ENCODE results near the gene CABP7.

The CABP7 gene

GRCh38 chr22:29674121-29674520 lies 45.7 kb upstream of the CABP7 start:
- ATAC-seq (ENCODE audit: insufficient read depth, low read depth), result no peak
- H3K9me3 ChIP-seq (ENCODE audit: insufficient read depth, low read length, severe bottlenecking), result no peaks in the 10 kb centered on the region
- TF ChIP-seq CTCF (IDR thresholded peaks at IDR 0.05; ENCODE audit: borderline replicate concordance, extremely low read depth, low read length, poor library complexity, severe bottlenecking) (no peak), EZH2 (IDR thresholded peaks at IDR 0.05; ENCODE audit: borderline replicate concordance, low read depth, low read length, severe bottlenecking) (no peak)

GRCh38 chr22:29679316-29679715 lies 40.5 kb upstream of the CABP7 start:
- no peak overlapping the region for H2AFZ ChIP-seq (ENCODE audit: low read depth, low read length)
- no peak overlapping the region for H3K4me3 ChIP-seq (ENCODE audit: low read depth in 1 of 2, low read length in 2 of 2)
- ATAC-seq (ENCODE audit: insufficient read depth, low read depth) (no peak), DNase-seq (no peak)
- H4K20me1 ChIP-seq (ENCODE audit: insufficient read depth, low read length), result no peaks in the 10 kb centered on the region
- no peaks in the 10 kb centered on the region for H3K9me3 ChIP-seq (ENCODE audit: insufficient read depth, low read length, severe bottlenecking)
- no peak for TF ChIP-seq EZH2 (IDR thresholded peaks at IDR 0.05; ENCODE audit: borderline replicate concordance, low read depth, low read length, severe bottlenecking)
- H3K79me2 ChIP-seq (ENCODE audit: insufficient read depth, low read length), result no peaks in the 10 kb centered on the region
- no peak overlapping the region for H3K9ac ChIP-seq (ENCODE audit: low read depth, low read length)
- no peak overlapping the region for H3K27ac ChIP-seq (ENCODE audit: low read length)
- no peak overlapping the region for H3K4me2 ChIP-seq (ENCODE audit: insufficient read depth, low read length)
- H3K27me3 ChIP-seq (ENCODE audit: insufficient read depth, low read length, poor library complexity), result no peaks in the 10 kb centered on the region
- H3K4me1 ChIP-seq (ENCODE audit: insufficient read depth, low read length), result no peaks in the 10 kb centered on the region
- peaks cover 95% of the 10 kb centered on the region for H3K36me3 ChIP-seq (ENCODE audit: insufficient read depth, low read length)

More at GRCh38 chr22:29674121-29674520, 45.7 kb upstream of the CABP7 start:
- no peaks in the 10 kb centered on the region for H3K79me2 ChIP-seq (ENCODE audit: insufficient read depth, low read length)
- no peaks in the 10 kb centered on the region for H3K4me1 ChIP-seq (ENCODE audit: insufficient read depth, low read length)
- no peak overlapping the region for H3K9ac ChIP-seq (ENCODE audit: low read depth, low read length)
- H3K36me3 ChIP-seq (ENCODE audit: insufficient read depth, low read length), result peaks cover 89% of the 10 kb centered on the region
- no peak overlapping the region for H2AFZ ChIP-seq (ENCODE audit: low read depth, low read length)
- H3K27ac ChIP-seq (ENCODE audit: low read length), result no peak overlapping the region
- DNase-seq, result no peak
- H4K20me1 ChIP-seq (ENCODE audit: insufficient read depth, low read length), result no peaks in the 10 kb centered on the region
- no peaks in the 10 kb centered on the region for H3K27me3 ChIP-seq (ENCODE audit: insufficient read depth, low read length, poor library complexity)
- no peak overlapping the region for H3K4me2 ChIP-seq (ENCODE audit: insufficient read depth, low read length)
- H3K4me3 ChIP-seq (ENCODE audit: low read depth in 1 of 2, low read length in 2 of 2), result no peak overlapping the region

GRCh38 chr22:29683536-29683935 lies 36.3 kb upstream of the CABP7 start:
- H3K36me3 ChIP-seq (ENCODE audit: insufficient read depth, low read length), result peaks cover 90% of the 10 kb centered on the region

GRCh38 chr22:29684244-29684643 lies 35.6 kb upstream of the CABP7 start:
- ATAC-seq (ENCODE audit: insufficient read depth, low read depth) (no peak), DNase-seq (no peak)
- no peak overlapping the region for H3K9ac ChIP-seq (ENCODE audit: low read depth, low read length)
- no peak overlapping the region for H2AFZ ChIP-seq (ENCODE audit: low read depth, low read length)
- no peaks in the 10 kb centered on the region for H3K4me1 ChIP-seq (ENCODE audit: insufficient read depth, low read length)
- no peaks in the 10 kb centered on the region for H3K79me2 ChIP-seq (ENCODE audit: insufficient read depth, low read length)
- no peaks in the 10 kb centered on the region for H4K20me1 ChIP-seq (ENCODE audit: insufficient read depth, low read length)
- no peaks in the 10 kb centered on the region for H3K27me3 ChIP-seq (ENCODE audit: insufficient read depth, low read length, poor library complexity)
- no peak overlapping the region for H3K4me3 ChIP-seq (ENCODE audit: low read depth in 1 of 2, low read length in 2 of 2)
- H3K4me2 ChIP-seq (ENCODE audit: insufficient read depth, low read length), result no peak overlapping the region
- TF ChIP-seq EZH2 (IDR thresholded peaks at IDR 0.05; ENCODE audit: borderline replicate concordance, low read depth, low read length, severe bottlenecking) (no peak), CTCF (IDR thresholded peaks at IDR 0.05; ENCODE audit: borderline replicate concordance, extremely low read depth, low read length, poor library complexity, severe bottlenecking) (no peak)
- no peak overlapping the region for H3K27ac ChIP-seq (ENCODE audit: low read length)
- H3K36me3 ChIP-seq (ENCODE audit: insufficient read depth, low read length), result peaks cover 83% of the 10 kb centered on the region
- H3K9me3 ChIP-seq (ENCODE audit: insufficient read depth, low read length, severe bottlenecking), result no peaks in the 10 kb centered on the region

More at GRCh38 chr22:29683536-29683935, 36.3 kb upstream of the CABP7 start:
- TF ChIP-seq CTCF (IDR thresholded peaks at IDR 0.05; ENCODE audit: borderline replicate concordance, extremely low read depth, low read length, poor library complexity, severe bottlenecking) (no peak), EZH2 (IDR thresholded peaks at IDR 0.05; ENCODE audit: borderline replicate concordance, low read depth, low read length, severe bottlenecking) (no peak)
- Histone ChIP-seq H3K4me3 (ENCODE audit: low read depth in 1 of 2, low read length in 2 of 2) (no peak overlapping the region), H4K20me1 (ENCODE audit: insufficient read depth, low read length) (no peaks in the 10 kb centered on the region), H2AFZ (ENCODE audit: low read depth, low read length) (no peak overlapping the region), H3K9ac (ENCODE audit: low read depth, low read length) (no peak overlapping the region), H3K9me3 (ENCODE audit: insufficient read depth, low read length, severe bottlenecking) (no peaks in the 10 kb centered on the region), H3K4me2 (ENCODE audit: insufficient read depth, low read length) (no peak overlapping the region), H3K79me2 (ENCODE audit: insufficient read depth, low read length) (no peaks in the 10 kb centered on the region), H3K27me3 (ENCODE audit: insufficient read depth, low read length, poor library complexity) (no peaks in the 10 kb centered on the region), H3K4me1 (ENCODE audit: insufficient read depth, low read length) (no peaks in the 10 kb centered on the region), H3K27ac (ENCODE audit: low read length) (no peak overlapping the region)
- DNase-seq (no peak), ATAC-seq (ENCODE audit: insufficient read depth, low read depth) (no peak)
